Trophoblast cell (in vitro differentiated cells and primary cell): ENCODE data around the gene ASIC5.

Experiments used
- DNase-seq, 2 donors: peaks; one replicate each; pipeline ENCODE4 v3.0.0-alpha.2; 2016
- H2AFZ ChIP-seq: 2 replicates; pipeline ENCODE4 v1.6.1; 2013; ENCODE audit warnings: low read length, moderate library complexity, mild to moderate bottlenecking; ENCODE audit not compliant: insufficient read depth, poor library complexity
- H2AK5ac ChIP-seq: 2 replicates; pipeline ENCODE4 v1.6.1; 2013; ENCODE audit warnings: mild to moderate bottlenecking, low read length
- H2BK120ac ChIP-seq: 2 replicates; pipeline ENCODE4 v1.6.1; 2013; ENCODE audit warnings: low read length, mild to moderate bottlenecking, moderate library complexity; ENCODE audit not compliant: insufficient read depth, poor library complexity
- H2BK12ac ChIP-seq: 2 replicates; pipeline ENCODE4 v1.6.1; 2013; ENCODE audit warnings: mild to moderate bottlenecking, low read length, moderate library complexity
- H2BK5ac ChIP-seq: 2 replicates; pipeline ENCODE4 v1.6.1; 2013; ENCODE audit warnings: low read length, low read depth, moderate library complexity, mild to moderate bottlenecking; ENCODE audit not compliant: poor library complexity
- H3K14ac ChIP-seq: 2 replicates; pipeline ENCODE4 v1.6.1; 2013; ENCODE audit warnings: mild to moderate bottlenecking, low read length
- H3K18ac ChIP-seq: 2 replicates; pipeline ENCODE4 v1.6.1; 2013; ENCODE audit warnings: mild to moderate bottlenecking, low read length
- H3K23ac ChIP-seq: 2 replicates; pipeline ENCODE4 v1.6.1; 2013; ENCODE audit warnings: low read length
- H3K27ac ChIP-seq: 2 replicates; pipeline ENCODE4 v1.5.1; 2013; ENCODE audit warnings: low read depth, mild to moderate bottlenecking, inconsistent platforms, low read length, moderate library complexity
- H3K27me3 ChIP-seq: 2 replicates; pipeline ENCODE4 v1.6.1; 2013; ENCODE audit warnings: inconsistent platforms, mild to moderate bottlenecking, low read length, moderate library complexity; ENCODE audit not compliant: insufficient read depth
- H3K36me3 ChIP-seq, 2 experiments: 1 replicate in 1 of 2; 2 replicates in 1 of 2; pipeline ENCODE4 v1.6.1; 2013; ENCODE audit warnings: low read length in 2 of 2, mild to moderate bottlenecking in 2 of 2, moderate library complexity in 1 of 2; ENCODE audit not compliant: insufficient read depth in 2 of 2, control insufficient read depth in 1 of 2
- H3K4ac ChIP-seq: 2 replicates; pipeline ENCODE4 v1.6.1; 2013; ENCODE audit warnings: low read depth, mild to moderate bottlenecking, low read length, moderate library complexity
- H3K4me1 ChIP-seq, 2 experiments: 1 replicate in 1 of 2; 2 replicates in 1 of 2; pipeline ENCODE4 v1.6.1; 2013; ENCODE audit warnings: low read length in 2 of 2, mild to moderate bottlenecking in 2 of 2, moderate library complexity in 1 of 2; ENCODE audit not compliant: insufficient read depth in 2 of 2, control insufficient read depth in 1 of 2
- H3K4me2 ChIP-seq: 2 replicates; pipeline ENCODE4 v1.6.1; 2013; ENCODE audit warnings: inconsistent platforms, mild to moderate bottlenecking, low read length, moderate library complexity
- H3K4me3 ChIP-seq: 2 replicates; pipeline ENCODE4 v1.5.1; 2013; ENCODE audit warnings: mild to moderate bottlenecking, low read depth, low read length, inconsistent platforms
- H3K79me1 ChIP-seq: one replicate; pipeline ENCODE4 v1.6.1; 2013; ENCODE audit warnings: low read length
- H3K79me2 ChIP-seq: 2 replicates; pipeline ENCODE4 v1.6.1; 2013; ENCODE audit warnings: low read length, mild to moderate bottlenecking; ENCODE audit not compliant: control insufficient read depth, insufficient read depth, poor library complexity
- H3K9ac ChIP-seq: 2 replicates; pipeline ENCODE4 v1.6.1; 2013; ENCODE audit warnings: mild to moderate bottlenecking, low read length
- H3K9me3 ChIP-seq: 2 replicates; pipeline ENCODE4 v1.6.1; 2013; ENCODE audit warnings: low read depth, mild to moderate bottlenecking, control low read depth, inconsistent platforms, low read length; ENCODE audit not compliant: insufficient read depth
- H4K12ac ChIP-seq: 2 replicates; pipeline ENCODE4 v1.6.1; 2013; ENCODE audit warnings: low read depth, mild to moderate bottlenecking, low read length, moderate library complexity
- H4K8ac ChIP-seq: 2 replicates; pipeline ENCODE4 v1.6.1; 2013; ENCODE audit warnings: low read depth, mild to moderate bottlenecking, low read length, moderate library complexity
- H4K91ac ChIP-seq: one replicate; pipeline ENCODE4 v1.6.1; 2013; ENCODE audit warnings: low read depth, mild to moderate bottlenecking, low read length, moderate library complexity
- WGBS: extraction: QIAGEN DNeasy Blood & Tissue Kit; methylation state at CpG from one replicate; pipeline ENCODE4 v1.1.7; 2013; ENCODE audit warnings: missing lambda C conversion rate; ENCODE audit not compliant: insufficient read length, insufficient coverage; ENCODE audit errors: extremely low coverage; 5-methylcytosine and 5-hydroxymethylcytosine counted together

ASIC5 gene

GRCh38 chr4:155832664-155833063 lies 33.4 kb downstream of the ASIC5 start:
- no peak overlapping the region for H3K4me2 ChIP-seq
- H3K4me3 ChIP-seq = no peak overlapping the region
- H3K23ac ChIP-seq = no peak overlapping the region
- H3K27ac ChIP-seq = no peak overlapping the region
- H2AFZ ChIP-seq = no peak overlapping the region
- H3K36me3 ChIP-seq = no peaks in the 10 kb centered on the region
- H2BK120ac ChIP-seq = no peak overlapping the region
- H4K8ac ChIP-seq = no peak overlapping the region
- no peak overlapping the region for H2BK5ac ChIP-seq
- peaks cover 0 to 3% of the 10 kb centered on the region in 2 experiments for H3K4me1 ChIP-seq
- H4K91ac ChIP-seq = no peak overlapping the region
- H3K4ac ChIP-seq = no peak overlapping the region
- H2BK12ac ChIP-seq = no peak overlapping the region
- DNase-seq = no peak
- no peaks in the 10 kb centered on the region for H3K27me3 ChIP-seq
- no peak overlapping the region for H3K9ac ChIP-seq
- no peak overlapping the region for H4K12ac ChIP-seq
- no peak overlapping the region for H2AK5ac ChIP-seq
- no peak overlapping the region for H3K18ac ChIP-seq
- H3K79me1 ChIP-seq = no peaks in the 10 kb centered on the region
- H3K79me2 ChIP-seq = no peaks in the 10 kb centered on the region
- no peaks in the 10 kb centered on the region for H3K9me3 ChIP-seq
- H3K14ac ChIP-seq = no peak overlapping the region

- Histone ChIP-seq H2BK120ac (no peak overlapping the region), H3K4me2 (no peak overlapping the region), H3K9me3 (no peaks in the 10 kb centered on the region), H2AFZ (no peak overlapping the region), H3K4me3 (no peak overlapping the region), H3K18ac (no peak overlapping the region), H3K4ac (no peak overlapping the region), H3K14ac (no peak overlapping the region), H3K79me1 (no peaks in the 10 kb centered on the region), H3K23ac (no peak overlapping the region), H3K36me3 (no peaks in the 10 kb centered on the region), H2AK5ac (no peak overlapping the region), H4K12ac (no peak overlapping the region), H3K9ac (no peak overlapping the region), H3K4me1 (peaks cover 2 to 3% of the 10 kb centered on the region in 2 experiments), H2BK12ac (no peak overlapping the region), H3K27me3 (no peaks in the 10 kb centered on the region), H4K91ac (no peak overlapping the region), H3K27ac (no peak overlapping the region), H4K8ac (no peak overlapping the region), H3K79me2 (no peaks in the 10 kb centered on the region), H2BK5ac (no peak overlapping the region)
- DNase-seq = no peak
- no CpG with 5 or more reads among the region's 3 CpGs for WGBS
These were observed 37.4 kb downstream of the ASIC5 start for GRCh38 chr4:155828628-155829027.

DNA sequence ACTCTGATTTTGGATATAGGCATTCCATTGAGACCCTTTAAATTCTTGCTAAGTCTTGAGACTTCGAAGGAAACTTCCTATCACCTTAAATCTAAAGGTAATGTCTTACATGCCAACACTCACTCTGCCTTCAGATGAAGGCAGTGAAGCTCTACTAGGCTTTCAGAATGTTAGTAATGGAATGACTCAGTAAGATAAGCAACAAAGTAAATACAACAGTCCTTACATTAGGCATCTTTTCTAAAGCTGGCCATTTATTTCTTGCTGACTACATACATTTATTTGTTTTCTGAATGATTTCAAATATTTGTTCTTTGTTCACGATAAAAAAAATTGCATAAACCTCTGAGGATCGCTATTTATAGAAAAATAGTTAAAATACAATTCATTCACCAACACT lies 43.5 kb downstream of the ASIC5 start:
- no peak overlapping the region for H2AFZ ChIP-seq

GRCh38 chr4:155820887-155821518 lies 45.1 kb downstream of the ASIC5 start:
- Histone ChIP-seq H3K79me2 (no peaks in the 10 kb centered on the region), H3K14ac (no peak overlapping the region), H3K4me2 (no peak overlapping the region), H3K4ac (no peak overlapping the region), H2BK5ac (no peak overlapping the region), H3K27me3 (no peaks in the 10 kb centered on the region), H4K8ac (no peak overlapping the region), H3K9ac (no peak overlapping the region), H3K4me1 (no peaks in the 10 kb centered on the region), H2BK120ac (no peak overlapping the region), H3K23ac (no peak overlapping the region), H3K4me3 (no peak overlapping the region), H4K12ac (no peak overlapping the region), H2BK12ac (no peak overlapping the region), H3K36me3 (no peaks in the 10 kb centered on the region), H2AFZ (no peak overlapping the region), H3K27ac (no peak overlapping the region), H2AK5ac (no peak overlapping the region), H3K79me1 (no peaks in the 10 kb centered on the region), H3K18ac (no peak overlapping the region), H4K91ac (no peak overlapping the region), H3K9me3 (no peaks in the 10 kb centered on the region)
- DNase-seq = no peak
- WGBS = no CpG with 5 or more reads among the region's 4 CpGs

More for the DNA sequence above, 43.5 kb downstream of the ASIC5 start:
- Histone ChIP-seq H2BK5ac (no peak overlapping the region), H3K18ac (no peak overlapping the region), H3K27ac (no peak overlapping the region), H3K4me1 (peaks cover 0 to 2% of the 10 kb centered on the region in 2 experiments), H2BK12ac (no peak overlapping the region), H3K4ac (no peak overlapping the region), H4K91ac (no peak overlapping the region), H3K23ac (no peak overlapping the region), H3K79me1 (no peaks in the 10 kb centered on the region), H3K9me3 (no peaks in the 10 kb centered on the region), H3K9ac (no peak overlapping the region), H3K27me3 (no peaks in the 10 kb centered on the region), H2BK120ac (no peak overlapping the region), H3K36me3 (no peaks in the 10 kb centered on the region), H3K14ac (no peak overlapping the region), H3K4me2 (no peak overlapping the region), H2AK5ac (no peak overlapping the region), H3K79me2 (no peaks in the 10 kb centered on the region), H4K12ac (no peak overlapping the region), H4K8ac (no peak overlapping the region), H3K4me3 (no peak overlapping the region)
- peak in 1 of 2 donors; percentile 69 for DNase-seq
- WGBS = no CpG with 5 or more reads among the region's 3 CpGs
